ENCODE results near the gene CPA1. TPM values are rescaled to one million over a fixed set of nuclear protein-coding genes. Genes with fewer than 3 reads are reported as not detected.

The CPA1 gene
- total RNA-seq, 1 donor from 2014 or later, result not detected

DNA sequence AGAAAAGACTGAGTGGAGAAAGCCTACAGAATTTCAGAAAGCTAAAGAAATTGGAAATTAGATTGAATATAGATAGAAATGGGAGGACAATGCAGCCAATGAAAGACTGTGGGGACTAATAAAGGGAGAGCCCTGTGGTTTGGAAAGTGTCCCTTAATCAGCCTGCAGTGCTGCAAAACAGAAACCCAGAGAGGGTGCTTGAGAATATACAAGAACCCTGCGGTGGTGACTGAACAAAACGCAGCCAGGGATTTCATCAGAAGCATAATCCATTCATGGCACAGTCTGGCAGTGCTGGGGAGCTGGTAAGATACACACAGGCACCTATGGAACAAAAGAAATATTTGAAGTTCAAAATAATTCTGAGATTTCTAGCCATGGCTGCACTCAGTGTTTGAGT is 41.4 kb downstream of the CPA1 start:
- FAIRE-seq (no peak), DNase-seq (ENCODE audit: low read depth) (no peak)
- H3K4me3 ChIP-seq (ENCODE audit: low read depth, low read length), result no peak overlapping the region
- TF ChIP-seq, protein P1, sequence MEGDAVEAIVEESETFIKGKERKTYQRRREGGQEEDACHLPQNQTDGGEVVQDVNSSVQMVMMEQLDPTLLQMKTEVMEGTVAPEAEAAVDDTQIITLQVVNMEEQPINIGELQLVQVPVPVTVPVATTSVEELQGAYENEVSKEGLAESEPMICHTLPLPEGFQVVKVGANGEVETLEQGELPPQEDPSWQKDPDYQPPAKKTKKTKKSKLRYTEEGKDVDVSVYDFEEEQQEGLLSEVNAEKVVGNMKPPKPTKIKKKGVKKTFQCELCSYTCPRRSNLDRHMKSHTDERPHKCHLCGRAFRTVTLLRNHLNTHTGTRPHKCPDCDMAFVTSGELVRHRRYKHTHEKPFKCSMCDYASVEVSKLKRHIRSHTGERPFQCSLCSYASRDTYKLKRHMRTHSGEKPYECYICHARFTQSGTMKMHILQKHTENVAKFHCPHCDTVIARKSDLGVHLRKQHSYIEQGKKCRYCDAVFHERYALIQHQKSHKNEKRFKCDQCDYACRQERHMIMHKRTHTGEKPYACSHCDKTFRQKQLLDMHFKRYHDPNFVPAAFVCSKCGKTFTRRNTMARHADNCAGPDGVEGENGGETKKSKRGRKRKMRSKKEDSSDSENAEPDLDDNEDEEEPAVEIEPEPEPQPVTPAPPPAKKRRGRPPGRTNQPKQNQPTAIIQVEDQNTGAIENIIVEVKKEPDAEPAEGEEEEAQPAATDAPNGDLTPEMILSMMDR (IDR thresholded peaks at IDR 0.05; ENCODE audit: insufficient read depth, low read length, severe bottlenecking), result no peak
- no peaks in the 10 kb centered on the region for H3K27me3 ChIP-seq (ENCODE audit: control insufficient read depth, insufficient read depth, low read length)
- H3K36me3 ChIP-seq (ENCODE audit: control insufficient read depth, insufficient read depth, low read length), result no peaks in the 10 kb centered on the region

DNA sequence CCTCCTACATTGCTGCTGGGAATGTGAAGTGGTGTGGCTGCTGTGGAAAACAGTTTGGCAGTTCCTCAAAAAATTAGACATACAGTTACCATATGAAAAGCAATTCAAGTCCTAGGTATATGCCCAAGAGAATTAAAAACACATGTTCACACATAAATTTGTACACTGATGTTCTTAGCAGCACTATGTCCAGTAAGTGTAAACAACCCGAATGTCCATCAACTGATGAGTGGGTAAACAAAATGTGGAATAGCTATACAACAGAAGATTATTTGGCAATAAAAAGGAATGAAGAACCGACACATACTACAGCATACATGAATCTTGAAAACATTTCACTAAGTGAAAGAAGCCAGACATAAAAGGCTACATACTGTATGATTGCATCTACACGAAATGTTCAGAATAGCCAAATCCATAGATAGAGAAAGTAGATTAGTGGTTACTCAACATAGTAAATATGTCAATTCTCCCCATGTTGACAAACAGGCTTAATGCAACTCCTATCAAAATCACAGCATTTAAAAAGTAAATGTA is 43.3 kb downstream of the CPA1 start:
- no peak for FAIRE-seq
- DNase-seq (ENCODE audit: low read depth), result no peak
- no peaks in the 10 kb centered on the region for H3K36me3 ChIP-seq (ENCODE audit: control insufficient read depth, insufficient read depth, low read length)
- no peak overlapping the region for H3K4me3 ChIP-seq (ENCODE audit: low read depth, low read length)
- H3K27me3 ChIP-seq (ENCODE audit: control insufficient read depth, insufficient read depth, low read length), result no peaks in the 10 kb centered on the region
- TF ChIP-seq, protein P1 (IDR thresholded peaks at IDR 0.05; ENCODE audit: insufficient read depth, low read length, severe bottlenecking), result no peak

DNA sequence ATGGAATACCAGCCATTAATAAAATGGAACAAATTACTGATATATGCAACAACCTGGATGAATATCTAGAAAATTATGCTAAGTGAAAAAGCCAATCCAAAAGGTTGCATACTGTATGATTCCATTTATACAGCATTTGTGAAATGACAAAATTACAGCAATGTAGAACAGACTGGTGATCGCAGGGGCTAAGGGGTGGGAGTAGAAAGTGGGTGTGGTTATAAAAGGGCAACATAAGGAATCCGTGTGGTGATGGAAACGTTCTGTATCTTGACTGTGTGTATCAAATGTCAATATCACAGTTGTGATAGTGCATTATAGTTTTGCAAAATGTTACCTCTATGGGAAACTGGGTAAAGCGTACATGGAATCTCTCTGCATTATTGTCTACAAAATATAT is 45.5 kb downstream of the CPA1 start:
- Histone ChIP-seq H3K36me3 (ENCODE audit: control insufficient read depth, insufficient read depth, low read length) (no peaks in the 10 kb centered on the region), H3K27me3 (ENCODE audit: control insufficient read depth, insufficient read depth, low read length) (no peaks in the 10 kb centered on the region), H3K4me3 (ENCODE audit: low read depth, low read length) (no peak overlapping the region)
- TF ChIP-seq, protein P1 (IDR thresholded peaks at IDR 0.05; ENCODE audit: insufficient read depth, low read length, severe bottlenecking), result no peak
- FAIRE-seq, result no peak
- no peak for DNase-seq (ENCODE audit: low read depth)

DNA sequence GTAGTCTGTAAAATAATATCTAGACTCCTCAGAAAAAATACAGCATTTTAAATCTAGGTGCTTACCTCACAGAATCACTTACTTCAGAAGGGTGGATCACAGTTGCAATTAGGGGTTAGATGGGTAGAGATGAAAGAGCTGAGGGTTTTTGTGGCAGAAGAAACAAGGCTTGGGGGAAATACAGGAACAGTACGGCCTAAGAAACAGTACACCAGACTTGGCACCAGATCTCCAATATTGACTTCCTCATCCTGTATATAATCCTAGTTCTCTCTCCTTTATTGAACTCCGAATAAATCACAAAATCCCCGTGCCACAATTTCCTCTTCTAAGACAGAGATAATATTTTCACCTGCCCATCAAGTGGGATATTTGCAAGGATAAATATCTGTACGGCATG is 46.3 kb downstream of the CPA1 start:
- Histone ChIP-seq H3K4me3 (ENCODE audit: low read depth, low read length) (no peak overlapping the region), H3K36me3 (ENCODE audit: control insufficient read depth, insufficient read depth, low read length) (no peaks in the 10 kb centered on the region), H3K27me3 (ENCODE audit: control insufficient read depth, insufficient read depth, low read length) (no peaks in the 10 kb centered on the region)
- no peak for FAIRE-seq
- DNase-seq (ENCODE audit: low read depth), result no peak
- TF ChIP-seq, protein P1 (IDR thresholded peaks at IDR 0.05; ENCODE audit: insufficient read depth, low read length, severe bottlenecking), result no peak

DNA sequence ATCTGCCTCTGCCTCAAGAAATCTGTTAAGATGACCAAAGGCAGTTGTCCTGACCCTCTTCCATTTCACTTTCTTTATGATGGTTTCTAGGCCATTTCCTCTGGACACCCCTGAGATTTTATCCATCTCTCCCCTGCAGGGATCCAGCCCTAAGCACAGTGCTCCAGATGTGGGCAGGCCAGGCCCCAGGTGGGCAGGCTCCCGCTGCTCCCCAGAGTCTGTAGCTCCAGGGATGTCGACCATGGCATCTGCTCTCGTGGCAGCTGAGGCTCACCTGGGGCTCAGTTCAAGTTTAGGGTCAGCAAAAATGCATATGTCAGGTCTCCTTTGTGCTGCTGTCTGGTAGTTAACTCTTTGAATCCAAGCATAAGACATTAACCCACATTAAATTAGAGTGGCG is 48.7 kb downstream of the CPA1 start:
- DNase-seq (ENCODE audit: low read depth) (no peak), FAIRE-seq (no peak)
- no peaks in the 10 kb centered on the region for H3K27me3 ChIP-seq (ENCODE audit: control insufficient read depth, insufficient read depth, low read length)
- no peaks in the 10 kb centered on the region for H3K36me3 ChIP-seq (ENCODE audit: control insufficient read depth, insufficient read depth, low read length)
- TF ChIP-seq, protein P1 (IDR thresholded peaks at IDR 0.05; ENCODE audit: insufficient read depth, low read length, severe bottlenecking), result no peak
- no peak overlapping the region for H3K4me3 ChIP-seq (ENCODE audit: low read depth, low read length)

DNA sequence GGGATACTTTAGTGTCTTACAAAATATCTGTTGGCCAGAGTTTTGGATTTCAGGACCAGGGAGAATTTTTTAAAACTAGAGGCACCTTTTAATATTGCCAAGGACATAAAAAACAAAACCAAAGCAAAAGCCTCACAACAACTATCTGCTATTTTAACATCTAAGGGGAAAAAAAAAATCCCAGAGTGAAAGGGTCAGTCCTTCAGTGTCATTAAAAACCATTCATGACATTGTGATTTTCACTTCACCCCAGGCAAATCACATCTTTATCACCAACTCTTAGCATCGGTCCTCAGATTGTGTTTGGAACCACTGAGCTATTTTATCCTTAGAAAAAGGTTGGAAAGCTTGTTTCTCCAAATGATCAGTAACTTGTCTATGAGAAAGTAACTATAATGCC is 49.8 kb downstream of the CPA1 start:
- H3K4me3 ChIP-seq (ENCODE audit: low read depth, low read length), result no peak overlapping the region
- TF ChIP-seq, protein P1 (IDR thresholded peaks at IDR 0.05; ENCODE audit: insufficient read depth, low read length, severe bottlenecking), result no peak
- DNase-seq (ENCODE audit: low read depth) (no peak), FAIRE-seq (no peak)
- no peaks in the 10 kb centered on the region for H3K27me3 ChIP-seq (ENCODE audit: control insufficient read depth, insufficient read depth, low read length)
- H3K36me3 ChIP-seq (ENCODE audit: control insufficient read depth, insufficient read depth, low read length), result no peaks in the 10 kb centered on the region

All from bronchial epithelial cell (primary cell).